ENCODE results near the gene DAPK2.

- TF ChIP-seq CTCF (IDR thresholded peaks at IDR 0.05) (no peak), GRHL2 (CRISPR knock-in tag; IDR thresholded peaks at IDR 0.05; ENCODE audit: insufficient replicate concordance, severe bottlenecking) (no peak), ELF4 (CRISPR knock-in tag; IDR thresholded peaks at IDR 0.05; ENCODE audit: low read depth) (no peak)
Observed at GRCh38 chr15:64026591-64026990, 19.7 kb downstream of the DAPK2 start.

Data from WTC11 (cell line).